Stimulated activated CD4-positive, alpha-beta T cell treated with anti-CD3 and anti-CD28 coated beads, Interleukin-2, amount 100 ng/mL, for 24 hours (primary cell): ENCODE measurements around the gene HPCAL1.
"Not testable (repeated sequence)": the region's sequence is repeated elsewhere in the genome, so short reads cannot be mapped to it uniquely, and the experiment has no call there.

ENCODE experiments used
- DNase-seq, 2 donors: peaks; one replicate each; pipeline ENCODE4 v3.0.0-alpha.2; 2020

HPCAL1 gene

DNA sequence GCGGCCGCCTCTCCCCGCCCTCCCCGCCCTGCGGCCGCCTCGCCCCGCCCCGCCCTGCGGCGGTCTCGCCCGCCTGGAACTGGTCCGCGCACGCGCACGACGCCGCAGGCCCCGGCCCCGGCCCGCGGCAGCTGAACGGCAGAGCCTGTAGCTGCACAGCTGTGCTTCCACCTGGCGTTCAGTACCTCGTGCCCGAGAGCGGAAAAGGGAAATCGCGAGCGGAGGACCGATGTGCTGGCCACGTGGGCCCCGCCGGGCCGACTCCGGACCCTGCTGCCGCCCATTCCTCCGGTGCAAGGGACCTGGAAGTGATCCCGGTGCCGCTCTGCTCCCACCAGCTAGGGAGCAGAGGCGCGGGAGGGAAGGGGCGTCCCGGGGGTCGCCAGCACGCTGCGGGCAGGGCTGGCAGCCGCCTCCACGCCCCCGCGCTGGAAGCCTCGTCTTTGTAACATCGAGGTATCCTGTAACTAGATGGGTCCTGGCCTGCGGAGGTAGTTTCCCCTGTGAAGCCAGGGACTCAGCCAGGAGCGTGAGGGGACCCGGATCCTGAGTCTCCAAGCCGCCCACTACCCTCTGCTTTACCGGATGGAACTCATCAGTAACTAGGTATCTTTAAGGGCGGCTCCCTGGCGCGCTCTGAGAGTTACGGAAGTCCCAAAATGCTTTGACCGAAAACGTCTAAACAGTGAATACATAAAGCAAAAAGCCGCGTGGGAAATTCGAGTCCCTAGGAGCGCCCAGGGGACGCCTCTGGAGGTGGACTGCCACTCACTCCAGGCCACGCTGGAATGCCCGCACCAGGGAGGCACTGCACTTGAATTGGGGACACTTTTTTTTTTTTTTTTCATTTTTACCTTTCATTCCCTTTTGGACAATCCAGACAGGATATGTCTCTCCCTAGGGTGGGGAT, 146.1 kb downstream of the HPCAL1 start:
- peak; percentile 92 to 93 for DNase-seq

DNA sequence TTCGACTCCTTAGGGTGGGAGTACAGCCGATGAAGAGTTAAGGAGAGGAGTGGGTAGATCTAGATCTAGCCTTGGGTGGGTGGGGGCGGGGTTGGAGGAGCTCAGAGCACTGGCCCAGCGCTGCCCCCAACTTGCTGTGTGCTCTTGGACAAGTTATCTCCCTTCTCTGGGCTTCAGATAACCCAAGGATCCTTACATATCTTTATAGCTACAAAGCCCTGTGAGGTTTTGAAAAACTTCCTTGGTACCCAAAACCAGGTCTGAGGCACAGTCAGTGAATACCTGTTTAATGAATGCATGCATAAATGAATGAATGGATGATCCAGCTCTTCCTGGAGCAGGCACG, 146.8 kb downstream of the HPCAL1 start:
- no peak for DNase-seq

GRCh38 chr2:10449838-10450691, 147.4 kb downstream of the HPCAL1 start:
- DNase-seq = no peak

DNA sequence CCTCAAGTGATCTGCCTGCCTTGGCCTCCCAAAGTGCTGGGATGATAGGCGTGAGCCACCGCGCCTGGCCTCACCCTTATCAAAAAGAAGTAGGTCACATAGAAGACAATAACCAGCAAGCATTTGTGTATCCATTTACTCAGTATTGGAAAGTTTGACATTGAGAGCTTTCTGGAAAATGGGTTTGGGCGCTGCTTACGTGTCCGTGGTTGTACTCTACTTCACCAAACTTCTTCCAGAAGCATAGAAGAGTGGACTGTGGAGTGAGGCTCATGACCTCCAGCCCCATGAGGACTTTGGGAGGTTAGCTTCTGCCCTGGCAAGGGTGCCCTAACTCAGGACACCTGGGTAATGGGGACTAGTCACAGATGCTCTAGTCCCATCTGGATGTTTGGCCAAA, 149.1 kb downstream of the HPCAL1 start:
- no peak for DNase-seq

DNA sequence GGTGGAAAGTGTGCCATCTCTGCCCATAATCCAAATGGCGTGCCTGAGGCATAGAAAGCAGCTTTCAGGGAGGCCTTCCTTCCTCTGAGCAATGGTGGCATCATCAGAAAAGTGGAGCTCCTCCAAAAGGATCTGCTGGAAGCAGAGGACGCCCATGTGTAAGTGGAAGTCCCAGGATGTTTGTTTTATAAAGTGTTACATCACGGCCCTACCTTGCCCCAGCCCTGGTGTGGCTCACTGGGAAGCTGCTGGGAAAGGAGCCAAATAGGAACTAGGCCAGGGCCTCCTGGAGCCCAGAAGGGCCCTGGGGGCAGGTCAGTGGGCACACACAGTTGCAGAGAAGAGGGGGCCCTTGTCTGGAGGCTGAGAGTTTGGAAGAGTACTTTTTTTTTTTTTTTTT, 149.6 kb downstream of the HPCAL1 start:
- DNase-seq = no peak

GRCh38 chr2:10452956-10453904, 150.5 kb downstream of the HPCAL1 start:
- DNase-seq = no peak

DNA sequence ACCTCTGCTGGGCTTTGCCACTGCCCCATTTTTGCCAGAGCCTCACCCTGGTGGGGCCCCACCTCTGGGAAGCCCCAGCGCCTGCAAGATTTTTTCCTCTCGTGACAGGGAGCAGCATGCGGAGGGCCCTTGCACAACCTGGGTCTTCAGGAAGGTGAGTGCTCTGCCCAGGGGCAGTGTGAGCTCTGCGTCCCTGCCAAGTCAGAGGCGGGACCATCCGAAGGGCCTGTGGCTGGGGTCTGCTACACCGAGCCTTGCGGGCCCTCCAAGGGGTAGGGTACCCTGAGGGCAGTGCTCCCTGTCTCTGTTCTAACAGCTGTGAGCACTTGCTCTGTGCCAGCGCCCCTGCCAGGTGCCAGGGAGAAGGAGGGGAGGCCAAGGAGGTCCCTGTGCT, 151.2 kb downstream of the HPCAL1 start:
- DNase-seq = no peak

GRCh38 chr2:10454505-10454904, 151.8 kb downstream of the HPCAL1 start:
- DNase-seq = no peak

GRCh38 chr2:10457195-10457594, 154.5 kb downstream of the HPCAL1 start:
- DNase-seq = not testable (repeated sequence)

GRCh38 chr2:10457846-10458598, 155.3 kb downstream of the HPCAL1 start:
- no peak for DNase-seq

- DNase-seq = no peak
These were observed 157.7 kb downstream of the HPCAL1 start for GRCh38 chr2:10460366-10460796.

GRCh38 chr2:10462178-10463083, 159.7 kb downstream of the HPCAL1 start:
- DNase-seq = no peak

- DNase-seq = no peak
These were observed 163.2 kb downstream of the HPCAL1 start for GRCh38 chr2:10465910-10466309.

DNA sequence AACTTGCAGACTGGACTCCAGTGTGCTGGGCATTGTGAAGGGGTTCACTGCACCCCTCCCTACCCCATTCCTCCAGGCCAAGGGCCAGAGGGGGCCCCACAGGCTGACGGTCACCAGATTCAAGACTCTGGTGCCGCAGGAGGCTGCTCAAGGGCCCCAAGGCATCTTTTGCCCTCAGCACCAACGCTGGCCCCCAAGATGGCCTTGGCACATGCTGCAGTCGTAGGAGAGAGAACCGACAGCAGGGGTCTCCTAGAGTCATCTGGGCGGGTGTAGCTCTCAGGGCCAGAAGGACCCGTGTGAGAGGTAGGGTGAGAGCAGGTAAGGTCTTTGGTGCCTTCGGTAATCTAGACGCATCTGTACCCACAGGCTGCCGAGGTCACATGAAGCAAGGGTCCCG, 164.1 kb downstream of the HPCAL1 start:
- DNase-seq = no peak

- no peak for DNase-seq
These were observed 164.7 kb downstream of the HPCAL1 start for GRCh38 chr2:10467401-10467800.

DNA sequence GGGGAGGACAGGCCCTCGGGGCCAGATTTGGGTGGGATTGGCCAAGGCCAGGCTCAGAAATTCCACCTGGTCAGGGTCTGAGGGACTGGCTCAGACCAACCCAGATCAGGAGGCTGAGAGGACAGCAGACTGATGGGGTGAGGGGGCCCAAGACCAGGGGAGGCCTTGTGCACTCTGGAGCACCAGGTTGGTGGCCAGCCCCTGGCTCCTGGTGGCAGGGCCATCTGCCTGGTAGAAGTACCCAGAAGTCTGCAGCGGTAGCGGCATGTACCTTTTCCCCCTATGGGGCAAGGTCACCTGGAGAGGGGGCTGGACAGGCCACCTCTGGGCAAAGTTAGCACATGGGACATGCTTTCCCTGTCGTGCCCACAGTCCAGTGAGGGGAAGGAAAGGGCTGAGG, 166.6 kb downstream of the HPCAL1 start:
- no peak for DNase-seq

DNA sequence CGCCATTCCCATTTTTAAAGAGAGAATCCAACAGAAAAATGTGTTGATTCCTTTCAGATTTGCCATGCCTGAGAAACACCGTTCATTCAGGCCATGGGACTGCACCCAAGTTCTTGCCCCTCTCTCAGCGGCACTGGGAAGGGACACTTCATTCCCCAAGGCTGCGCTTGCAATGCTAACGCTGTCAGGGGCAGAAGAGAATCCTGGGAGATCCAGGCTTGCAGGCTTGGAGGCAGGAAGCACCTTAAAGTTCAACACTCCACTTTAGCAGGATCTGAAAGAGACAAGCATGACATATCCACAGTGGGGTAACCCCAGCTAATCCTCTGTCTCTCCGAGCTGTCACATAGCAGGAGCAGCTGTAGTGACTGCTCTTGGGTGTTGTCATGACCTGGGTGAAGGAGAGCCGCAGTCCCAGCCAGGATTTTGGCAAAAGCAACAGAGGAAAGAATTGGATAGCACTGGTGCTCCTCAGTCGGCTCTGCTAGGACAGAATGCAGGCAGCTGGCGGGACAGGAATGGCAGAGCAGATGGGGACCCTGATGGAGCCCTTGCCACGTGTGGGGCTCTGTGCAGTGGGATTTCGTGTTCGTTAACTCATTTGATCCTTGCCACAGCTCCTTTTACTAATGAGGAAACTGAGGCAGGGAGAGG, 167.4 kb downstream of the HPCAL1 start:
- no peak for DNase-seq

GRCh38 chr2:10471046-10471571, 168.4 kb downstream of the HPCAL1 start:
- no peak for DNase-seq

GRCh38 chr2:10471955-10472354, 169.3 kb downstream of the HPCAL1 start:
- DNase-seq = no peak

DNA sequence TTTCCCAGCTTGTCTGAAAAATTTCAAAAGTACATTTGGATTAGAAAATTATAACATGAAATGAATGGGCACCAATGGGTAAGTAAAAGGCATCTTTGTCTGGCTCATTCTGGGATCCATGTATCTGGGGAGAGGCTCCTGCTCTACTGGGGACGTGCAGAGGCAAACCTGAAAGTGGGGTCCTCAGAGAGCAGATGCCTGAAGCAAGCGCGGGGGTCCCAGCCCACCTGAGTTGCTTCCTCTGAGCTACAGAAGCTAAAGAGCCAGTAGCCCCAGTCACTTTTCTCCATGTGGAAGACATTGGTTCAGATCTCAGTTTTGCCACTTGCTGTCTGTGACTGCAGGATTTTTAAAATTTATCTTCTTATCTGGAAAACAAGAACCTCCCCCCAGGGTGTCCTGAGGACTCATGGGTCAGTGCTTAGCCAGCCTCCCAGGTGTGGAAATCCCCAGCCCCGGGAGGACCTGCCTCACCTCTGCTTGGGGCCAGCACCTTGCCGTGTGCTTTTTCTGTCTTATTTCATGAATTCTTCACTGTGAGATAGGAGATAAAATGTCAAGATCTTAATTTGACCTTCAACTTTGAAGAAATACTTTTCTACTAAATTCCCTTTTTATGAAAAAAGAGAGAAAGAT, 170.5 kb downstream of the HPCAL1 start:
- DNase-seq = no peak
